SK-N-SH (cell line): ENCODE data around the gene OGG1. TPM values are rescaled to one million over a fixed set of nuclear protein-coding genes. Genes with fewer than 3 reads are reported as not detected.

Experiments
- CTCF ChIA-PET: fragments of 300-600, 350-600 bp; formaldehyde crosslinking; extraction: SDS; loops from one replicate; lab custom pipeline; 2021; lab: Yijun Ruan, JAX
- POLR2A ChIA-PET: fragments of 350-600 bp; sonication (Branson Sonifier 250); formaldehyde crosslinking; extraction: SDS; loops from one replicate; lab custom pipeline; 2020; ENCODE audit warnings: antibody characterized with exemption, inconsistent platforms; lab: Yijun Ruan, JAX
- DNase-seq: peaks from one replicate; pipeline ENCODE4 v3.0.0; 2012
- H2AFZ ChIP-seq: fragments of 200-600 bp; sonication (generic); 2 replicates; pipeline ENCODE4 v1.8.1; 2016; ENCODE audit warnings: antibody characterized with exemption, mild to moderate bottlenecking, low read depth
- H3F3A ChIP-seq: fragments of 200-600 bp; sonication (generic); replicated peaks from 2 replicates; pipeline ENCODE3; 2016; ENCODE audit warnings: antibody characterized with exemption, mild to moderate bottlenecking; ENCODE audit not compliant: insufficient read depth
- H3K27ac ChIP-seq, 2 experiments: fragments of 200-500 bp in 1 of 2; fragments of 200-600 bp in 1 of 2; sonication (Bioruptor generic) in 1 of 2; sonication (generic), shearing (Covaris generic) in 1 of 2; 2 replicates each; pipeline versions ENCODE4 v1.5.1 to v1.6.1; 2014 to 2016; ENCODE audit warnings: low read depth in 2 of 2, inconsistent platforms in 1 of 2, low read length in 1 of 2, mild to moderate bottlenecking in 1 of 2, mixed read lengths in 1 of 2
- H3K27me3 ChIP-seq: fragments of 200-600 bp; sonication (generic), shearing (Covaris generic); 2 replicates; pipeline ENCODE4 v1.6.1; 2016; ENCODE audit warnings: mixed run types; ENCODE audit not compliant: insufficient read depth
- H3K36me3 ChIP-seq, 2 experiments: fragments of 200-500 bp in 1 of 2; fragments of 200-600 bp in 1 of 2; sonication (Bioruptor generic) in 1 of 2; sonication (generic) in 1 of 2; replicated peaks in 1 of 2; 2 replicates each; pipeline versions ENCODE3 to v1.5.1; 2014 to 2016; ENCODE audit warnings: low read length in 1 of 2, mild to moderate bottlenecking in 1 of 2; ENCODE audit not compliant: insufficient read depth in 2 of 2, control insufficient read depth in 1 of 2
- H3K4me1 ChIP-seq, 2 experiments: fragments of 200-500 bp in 1 of 2; fragments of 200-600 bp in 1 of 2; sonication (Bioruptor generic) in 1 of 2; sonication (generic), shearing (Covaris generic) in 1 of 2; 2 replicates each; pipeline versions ENCODE4 v1.5.1 to v1.6.1; 2014 to 2016; ENCODE audit warnings: low read depth in 1 of 2, low read length in 1 of 2, mixed run types in 1 of 2; ENCODE audit not compliant: insufficient read depth in 2 of 2, control insufficient read depth in 1 of 2
- H3K4me2 ChIP-seq: fragments of 200-600 bp; sonication (generic), shearing (Covaris generic); 2 replicates; pipeline ENCODE4 v1.6.1; 2017; ENCODE audit warnings: mixed run types
- H3K4me3 ChIP-seq, 2 experiments: fragments of 200-500 bp in 1 of 2; fragments of 200-600 bp in 1 of 2; sonication (Bioruptor generic) in 1 of 2; sonication (generic), shearing (Covaris generic) in 1 of 2; 2 replicates each; pipeline versions ENCODE4 v1.5.1 to v1.8.1; 2014 to 2016; ENCODE audit warnings: low read depth in 2 of 2, inconsistent platforms in 1 of 2, low read length in 1 of 2, mild to moderate bottlenecking in 1 of 2, mixed read lengths in 1 of 2, moderate library complexity in 1 of 2
- H3K79me2 ChIP-seq: fragments of 200-600 bp; sonication (generic); 2 replicates; pipeline ENCODE4 v1.8.1; 2017; ENCODE audit warnings: mild to moderate bottlenecking; ENCODE audit not compliant: insufficient read depth
- H3K9ac ChIP-seq: fragments of 200-600 bp; sonication (generic); 2 replicates; pipeline ENCODE4 v1.6.1; 2017; ENCODE audit warnings: mixed run types
- H3K9me2 ChIP-seq: fragments of 200-600 bp; sonication (generic); 2 replicates; pipeline ENCODE4 v1.6.1; 2017; ENCODE audit warnings: mixed run types
- H3K9me3 ChIP-seq: fragments of 200-600 bp; sonication (generic); 2 replicates; pipeline ENCODE4 v1.6.1; 2017; ENCODE audit warnings: mixed run types, mild to moderate bottlenecking, moderate library complexity
- H4K20me1 ChIP-seq: fragments of 200-600 bp; sonication (generic); 2 replicates; pipeline ENCODE4 v1.6.1; 2017; ENCODE audit warnings: mild to moderate bottlenecking, mixed run types; ENCODE audit not compliant: insufficient read depth
- CHD2 ChIP-seq: fragments of 150-350 bp; IDR thresholded peaks from 2 replicates; pipeline ENCODE4 v1.6.1; 2018; ENCODE audit warnings: low read length; ENCODE audit not compliant: partially characterized antibody
- FOSL2 ChIP-seq: IDR thresholded peaks from 2 replicates; pipeline ENCODE4 v1.4.0; 2012; ENCODE audit warnings: low read depth, mild to moderate bottlenecking, moderate library complexity, borderline replicate concordance
- FOXM1 ChIP-seq: IDR thresholded peaks from 2 replicates; pipeline ENCODE4 v1.4.0; 2012; ENCODE audit warnings: low read depth, mild to moderate bottlenecking
- GABPA ChIP-seq: IDR thresholded peaks from 2 replicates; pipeline ENCODE4 v1.4.0; 2012; ENCODE audit warnings: low read depth, mild to moderate bottlenecking
- GATA2 ChIP-seq: sonication (generic); formaldehyde crosslinking; IDR thresholded peaks from 2 replicates; pipeline ENCODE4 v1.5.0; 2020; ENCODE audit warnings: mild to moderate bottlenecking, missing genetic modification reagents
- JUND ChIP-seq: IDR thresholded peaks from 2 replicates; pipeline ENCODE4 v1.4.0; 2012
- MEF2A ChIP-seq: IDR thresholded peaks from 2 replicates; pipeline ENCODE4 v1.4.0; 2012; ENCODE audit warnings: low read depth, borderline replicate concordance
- MXI1 ChIP-seq: IDR thresholded peaks from 2 replicates; pipeline ENCODE4 v1.6.1; 2012; ENCODE audit warnings: mild to moderate bottlenecking, low read depth, low read length, improper control_type of control experiment
- NFIC ChIP-seq: IDR thresholded peaks from 2 replicates; pipeline ENCODE4 v1.4.0; 2012; ENCODE audit warnings: borderline replicate concordance
- NRF1 ChIP-seq: IDR thresholded peaks from 2 replicates; pipeline ENCODE4 v1.6.1; 2012; ENCODE audit warnings: low read depth, mild to moderate bottlenecking, low read length
- POLR2AphosphoS5 ChIP-seq: IDR thresholded peaks from 2 replicates; pipeline ENCODE4 v1.6.1; 2012; ENCODE audit warnings: low read depth, low read length
- RAD21 ChIP-seq: IDR thresholded peaks from 2 replicates; pipeline ENCODE4 v1.6.1; 2012; ENCODE audit warnings: mild to moderate bottlenecking, low read length
- SIN3A ChIP-seq: IDR thresholded peaks from 2 replicates; pipeline ENCODE4 v1.6.1; 2012; ENCODE audit warnings: low read depth, mild to moderate bottlenecking, low read length, moderate library complexity, borderline replicate concordance
- TAF1 ChIP-seq: IDR thresholded peaks from 2 replicates; pipeline ENCODE4 v1.6.1; 2012; ENCODE audit warnings: low read depth, mild to moderate bottlenecking, low read length, moderate library complexity, borderline replicate concordance
- TCF12 ChIP-seq: IDR thresholded peaks from 2 replicates; pipeline ENCODE4 v1.4.0; 2012
- TEAD4 ChIP-seq: IDR thresholded peaks from 2 replicates; pipeline ENCODE4 v1.4.0; 2012; ENCODE audit warnings: mild to moderate bottlenecking, borderline replicate concordance; ENCODE audit not compliant: insufficient read depth
- WGBS: methylation state at CpG from one replicate; pipeline ENCODE4 v1.1.6; 2017; ENCODE audit warnings: low lambda C conversion rate; 5-methylcytosine and 5-hydroxymethylcytosine counted together
- polyA plus RNA-seq, 3 experiments: library from polyadenylated mRNA; depleted of rRNA; stranded (reverse); fragments of >200 nt; gene quantifications; 2 replicates each; pipeline ENCODE4 v1.2.3, GENCODE V29; 2012
- TF ChIP-seq, protein P1 (sequence below): fragments of 200-600 bp; sonication (generic); IDR thresholded peaks from 2 replicates; pipeline ENCODE4 v1.6.1; 2017; ENCODE audit warnings: antibody characterized with exemption, mild to moderate bottlenecking, moderate library complexity
- TF ChIP-seq, protein P2 (sequence below): IDR thresholded peaks from 2 replicates; pipeline ENCODE4; 2012
- TF ChIP-seq, protein P3 (sequence below): IDR thresholded peaks from 2 replicates; pipeline ENCODE4 v1.6.1; 2012; ENCODE audit warnings: mild to moderate bottlenecking, low read depth, low read length, moderate library complexity

OGG1 gene
- polyA plus RNA-seq, 1 of the 3 experiments (the other 2 are of a cell fraction) = 26.8 TPM

DNA sequence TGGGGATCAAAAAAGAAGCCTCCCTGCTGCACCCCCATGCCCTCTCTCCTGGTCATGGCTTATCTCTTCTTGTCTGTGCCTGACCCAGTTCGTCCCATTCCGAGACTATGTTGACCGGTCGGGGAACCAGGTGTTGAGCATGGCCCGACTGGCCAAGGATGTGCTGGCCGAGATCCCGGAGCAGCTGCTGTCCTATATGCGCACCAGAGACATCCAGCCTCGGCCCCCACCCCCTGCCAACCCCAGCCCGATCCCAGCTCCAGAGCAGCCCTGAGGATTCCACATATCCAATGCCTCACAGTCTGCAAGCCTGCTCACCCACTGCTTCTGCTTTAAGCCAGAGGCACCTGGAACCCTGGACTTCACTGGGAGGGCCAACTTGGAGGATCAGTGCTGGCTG lies 20.3 kb upstream of the OGG1 start:
- H3K9me3 ChIP-seq = no peaks in the 10 kb centered on the region
- H3F3A ChIP-seq = peaks cover 14% of the 10 kb centered on the region
- H4K20me1 ChIP-seq = peaks cover 22% of the 10 kb centered on the region
- TF ChIP-seq NRF1 = no peak
- TF ChIP-seq GABPA = no peak
- no peak for TF ChIP-seq FOXM1
- TF ChIP-seq NFIC = no peak
- TF ChIP-seq RAD21 = no peak
- TF ChIP-seq, protein P1, sequence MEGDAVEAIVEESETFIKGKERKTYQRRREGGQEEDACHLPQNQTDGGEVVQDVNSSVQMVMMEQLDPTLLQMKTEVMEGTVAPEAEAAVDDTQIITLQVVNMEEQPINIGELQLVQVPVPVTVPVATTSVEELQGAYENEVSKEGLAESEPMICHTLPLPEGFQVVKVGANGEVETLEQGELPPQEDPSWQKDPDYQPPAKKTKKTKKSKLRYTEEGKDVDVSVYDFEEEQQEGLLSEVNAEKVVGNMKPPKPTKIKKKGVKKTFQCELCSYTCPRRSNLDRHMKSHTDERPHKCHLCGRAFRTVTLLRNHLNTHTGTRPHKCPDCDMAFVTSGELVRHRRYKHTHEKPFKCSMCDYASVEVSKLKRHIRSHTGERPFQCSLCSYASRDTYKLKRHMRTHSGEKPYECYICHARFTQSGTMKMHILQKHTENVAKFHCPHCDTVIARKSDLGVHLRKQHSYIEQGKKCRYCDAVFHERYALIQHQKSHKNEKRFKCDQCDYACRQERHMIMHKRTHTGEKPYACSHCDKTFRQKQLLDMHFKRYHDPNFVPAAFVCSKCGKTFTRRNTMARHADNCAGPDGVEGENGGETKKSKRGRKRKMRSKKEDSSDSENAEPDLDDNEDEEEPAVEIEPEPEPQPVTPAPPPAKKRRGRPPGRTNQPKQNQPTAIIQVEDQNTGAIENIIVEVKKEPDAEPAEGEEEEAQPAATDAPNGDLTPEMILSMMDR = no peak
- TF ChIP-seq, protein P2, sequence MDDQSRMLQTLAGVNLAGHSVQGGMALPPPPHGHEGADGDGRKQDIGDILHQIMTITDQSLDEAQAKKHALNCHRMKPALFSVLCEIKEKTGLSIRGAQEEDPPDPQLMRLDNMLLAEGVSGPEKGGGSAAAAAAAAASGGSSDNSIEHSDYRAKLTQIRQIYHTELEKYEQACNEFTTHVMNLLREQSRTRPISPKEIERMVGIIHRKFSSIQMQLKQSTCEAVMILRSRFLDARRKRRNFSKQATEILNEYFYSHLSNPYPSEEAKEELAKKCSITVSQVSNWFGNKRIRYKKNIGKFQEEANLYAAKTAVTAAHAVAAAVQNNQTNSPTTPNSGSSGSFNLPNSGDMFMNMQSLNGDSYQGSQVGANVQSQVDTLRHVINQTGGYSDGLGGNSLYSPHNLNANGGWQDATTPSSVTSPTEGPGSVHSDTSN = no peak
- no peak for TF ChIP-seq CHD2
- no peak for TF ChIP-seq SIN3A
- TF ChIP-seq TAF1 = no peak
- no peak for TF ChIP-seq TCF12
- TF ChIP-seq JUND = no peak
- TF ChIP-seq POLR2AphosphoS5 = no peak
- WGBS = 78% methylated on average over 10 of the region's 10 CpGs
- ChIA-PET CTCF (interaction anchor here (1.3 to 2.6 kb wide), 2 partner anchors 20 to 226 kb away, joined by 4 to 10 read pairs; no protein-coding TSS in a partner anchor), POLR2A (no interaction called here)
- H3K4me2 ChIP-seq = peak overlapping the region; percentile 79; the same call in 1 of the 2 replicates
- H3K9ac ChIP-seq = no peak overlapping the region
- no peaks in the 10 kb centered on the region for H3K9me2 ChIP-seq
- H3K36me3 ChIP-seq = peaks cover 0 to 5% of the 10 kb centered on the region in 2 experiments
- no peak overlapping the region for H3K4me3 ChIP-seq
- peaks cover 28% of the 10 kb centered on the region for H3K79me2 ChIP-seq
- no peak overlapping the region for H2AFZ ChIP-seq
- no peak for DNase-seq
- H3K27ac ChIP-seq = no peak overlapping the region
- peaks cover 5 to 14% of the 10 kb centered on the region in 2 experiments; a peak in 1 of 4 replicates for H3K4me1 ChIP-seq
- H3K27me3 ChIP-seq = no peaks in the 10 kb centered on the region

DNA sequence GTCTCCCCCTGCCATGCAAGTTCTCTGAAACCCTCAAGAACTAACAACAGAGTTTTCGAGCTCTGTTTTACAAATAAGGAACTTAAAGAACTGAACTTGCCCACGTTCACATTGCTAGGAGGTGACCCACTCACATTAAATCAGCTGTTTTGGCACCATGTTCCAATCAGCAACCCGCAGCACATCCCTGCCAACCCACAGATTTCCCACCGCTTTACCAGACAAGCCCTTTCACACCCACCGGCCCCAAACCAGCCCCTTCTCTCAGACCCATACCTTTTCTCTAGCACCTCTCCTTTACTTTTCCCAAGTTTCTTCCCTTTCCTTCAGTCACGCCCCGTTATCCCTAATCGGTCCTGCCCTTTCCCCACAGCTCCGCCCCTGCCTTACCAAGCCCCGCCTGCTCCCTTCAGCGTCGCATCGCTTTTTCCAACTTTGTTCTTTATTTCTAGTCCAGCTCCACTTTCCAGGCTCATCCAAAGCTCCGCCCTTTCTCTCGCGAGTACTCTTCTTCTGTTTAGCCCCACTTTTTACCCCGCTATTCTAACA lies 19.0 kb upstream of the OGG1 start:
- peak overlapping the region; percentile 79 for H3K4me2 ChIP-seq
- H3K9me3 ChIP-seq = no peaks in the 10 kb centered on the region
- H3K9me2 ChIP-seq = no peaks in the 10 kb centered on the region
- H3F3A ChIP-seq = peaks cover 14% of the 10 kb centered on the region
- peak overlapping the region; percentile 98 for H3K9ac ChIP-seq
- WGBS = under 1% methylated on average over 17 of the region's 17 CpGs
- no peak for DNase-seq
- ChIA-PET CTCF (interaction anchor here (1.1 to 2.6 kb wide), 3 partner anchors 13 to 227 kb away, joined by 3 to 10 read pairs (median 4); no protein-coding TSS in a partner anchor), POLR2A (interaction anchor here (0.6 to 4.4 kb wide), 3 partner anchors 19 to 82 kb away, joined by 3 to 22 read pairs (median 4); partner anchors contain the start of genes MTMR14 and OGG1)
- peak overlapping the region; percentile 82 for H2AFZ ChIP-seq
- peaks cover 7 to 15% of the 10 kb centered on the region in 2 experiments for H3K36me3 ChIP-seq
- H3K27ac ChIP-seq = peak overlapping the region; percentile 95
- peaks cover 41% of the 10 kb centered on the region for H3K79me2 ChIP-seq
- peaks cover 22% of the 10 kb centered on the region for H4K20me1 ChIP-seq
- H3K4me1 ChIP-seq = peaks cover 5 to 14% of the 10 kb centered on the region in 2 experiments; a peak in 1 of 4 replicates
- peak overlapping the region; percentile 71 to 80 for H3K4me3 ChIP-seq
- H3K27me3 ChIP-seq = no peaks in the 10 kb centered on the region
- TF ChIP-seq MXI1 = no peak; the same call in 1 of the 2 replicates
- TF ChIP-seq POLR2AphosphoS5 = no peak
- no peak for TF ChIP-seq GATA2 (CRISPR knock-in tag)
- no peak for TF ChIP-seq FOXM1
- TF ChIP-seq, protein P1 = no peak
- no peak for TF ChIP-seq TEAD4
- no peak for TF ChIP-seq TCF12
- TF ChIP-seq, protein P3, sequence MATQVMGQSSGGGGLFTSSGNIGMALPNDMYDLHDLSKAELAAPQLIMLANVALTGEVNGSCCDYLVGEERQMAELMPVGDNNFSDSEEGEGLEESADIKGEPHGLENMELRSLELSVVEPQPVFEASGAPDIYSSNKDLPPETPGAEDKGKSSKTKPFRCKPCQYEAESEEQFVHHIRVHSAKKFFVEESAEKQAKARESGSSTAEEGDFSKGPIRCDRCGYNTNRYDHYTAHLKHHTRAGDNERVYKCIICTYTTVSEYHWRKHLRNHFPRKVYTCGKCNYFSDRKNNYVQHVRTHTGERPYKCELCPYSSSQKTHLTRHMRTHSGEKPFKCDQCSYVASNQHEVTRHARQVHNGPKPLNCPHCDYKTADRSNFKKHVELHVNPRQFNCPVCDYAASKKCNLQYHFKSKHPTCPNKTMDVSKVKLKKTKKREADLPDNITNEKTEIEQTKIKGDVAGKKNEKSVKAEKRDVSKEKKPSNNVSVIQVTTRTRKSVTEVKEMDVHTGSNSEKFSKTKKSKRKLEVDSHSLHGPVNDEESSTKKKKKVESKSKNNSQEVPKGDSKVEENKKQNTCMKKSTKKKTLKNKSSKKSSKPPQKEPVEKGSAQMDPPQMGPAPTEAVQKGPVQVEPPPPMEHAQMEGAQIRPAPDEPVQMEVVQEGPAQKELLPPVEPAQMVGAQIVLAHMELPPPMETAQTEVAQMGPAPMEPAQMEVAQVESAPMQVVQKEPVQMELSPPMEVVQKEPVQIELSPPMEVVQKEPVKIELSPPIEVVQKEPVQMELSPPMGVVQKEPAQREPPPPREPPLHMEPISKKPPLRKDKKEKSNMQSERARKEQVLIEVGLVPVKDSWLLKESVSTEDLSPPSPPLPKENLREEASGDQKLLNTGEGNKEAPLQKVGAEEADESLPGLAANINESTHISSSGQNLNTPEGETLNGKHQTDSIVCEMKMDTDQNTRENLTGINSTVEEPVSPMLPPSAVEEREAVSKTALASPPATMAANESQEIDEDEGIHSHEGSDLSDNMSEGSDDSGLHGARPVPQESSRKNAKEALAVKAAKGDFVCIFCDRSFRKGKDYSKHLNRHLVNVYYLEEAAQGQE = no peak
- TF ChIP-seq FOSL2 = no peak
- TF ChIP-seq MEF2A = no peak
